K562 (cell line): Measurements from ENCODE around the gene SLFN14. TPM values are rescaled to one million over a fixed set of nuclear protein-coding genes. Genes with fewer than 3 reads are reported as not detected.

Source experiments
- BHLHE40 ChIP-seq: IDR thresholded peaks from 2 replicates; pipeline ENCODE4 v1.6.1; 2011; ENCODE audit warnings: low read length, improper control_type of control experiment
- CBX8 ChIP-seq: fragments of 200-600 bp; sonication (generic); IDR thresholded peaks from 2 replicates; pipeline ENCODE4 v1.6.1; 2012; ENCODE audit warnings: borderline replicate concordance, mixed run types, low read depth, mild to moderate bottlenecking, moderate library complexity, mixed read lengths, low read length, control low read depth, inconsistent platforms; ENCODE audit not compliant: poor library complexity, severe bottlenecking; ENCODE audit errors: extremely low read depth
- CTCF ChIP-seq, 3 experiments: IDR thresholded peaks in 2 of 3; conservative IDR thresholded peaks in 1 of 3; 2 replicates each; pipeline ENCODE4 v1.5.1; 2011 to 2012; ENCODE audit warnings: low read length in 3 of 3, mild to moderate bottlenecking in 3 of 3, control low read depth in 2 of 3, improper control_type of control experiment in 1 of 3, inconsistent platforms in 1 of 3, low read depth in 1 of 3, mixed read lengths in 1 of 3, moderate library complexity in 1 of 3; ENCODE audit not compliant: insufficient read depth in 2 of 3
- IFI16 ChIP-seq: fragments of 250-450 bp; sonication (Bioruptor Pico); IDR thresholded peaks from 2 replicates; pipeline ENCODE4 v2.1.2; 2022; ENCODE audit warnings: mild to moderate bottlenecking, inconsistent platforms
- JUND ChIP-seq, 2 experiments: IDR thresholded peaks; 2 replicates in 1 of 2; 3 replicates in 1 of 2; pipeline ENCODE4 v1.6.1; 2011; ENCODE audit warnings: borderline replicate concordance in 2 of 2, low read depth in 2 of 2, low read length in 2 of 2, improper control_type of control experiment in 1 of 2, missing biosample characterization in 1 of 2, missing genetic modification characterization in 1 of 2, missing genetic modification reagents in 1 of 2
- KLF6 ChIP-seq: fragments of 250-450 bp; sonication (Bioruptor Pico); IDR thresholded peaks from 2 replicates; pipeline ENCODE4 v1.4.0; 2020; ENCODE audit warnings: mild to moderate bottlenecking, moderate library complexity, borderline replicate concordance
- MEF2D ChIP-seq: conservative IDR thresholded peaks from 2 replicates; pipeline ENCODE4 v1.6.1; 2016; ENCODE audit warnings: low read depth, missing genetic modification characterization, missing compliant biosample characterization
- RAD51 ChIP-seq: fragments of 450-650 bp; IDR thresholded peaks from 2 replicates; pipeline ENCODE4 v1.7.1; 2016; ENCODE audit warnings: low read depth, mild to moderate bottlenecking, borderline replicate concordance
- SP1 ChIP-seq: sonication (generic); formaldehyde crosslinking; IDR thresholded peaks from 2 replicates; pipeline ENCODE4 v1.8.1; 2022; ENCODE audit warnings: mild to moderate bottlenecking, missing genetic modification reagents
- ZNF583 ChIP-seq: fragments of 250-450 bp; sonication (Bioruptor Pico); IDR thresholded peaks from 2 replicates; pipeline ENCODE4 v1.4.0; 2020
- ZNF586 ChIP-seq: fragments of 450-650 bp; formaldehyde crosslinking; conservative IDR thresholded peaks from 2 replicates; pipeline ENCODE4 v1.4.0; 2020; ENCODE audit warnings: mild to moderate bottlenecking, moderate library complexity
- polyA plus RNA-seq, 8 experiments: library from polyadenylated mRNA; depleted of rRNA in 4 of 8; stranded (reverse) in 5 of 8; unstranded in 3 of 8; fragments of >200 nt; fragmentation: Nextera tagmentation in 2 of 8; fragmentation: Illumina TruSeq in 1 of 8; extraction: Ambion mirVana in 2 of 8; extraction: Trizol in 1 of 8; gene quantifications; 2 replicates each; pipeline versions ENCODE4 v1.2.1 to v1.2.3, GENCODE V29; 2011 to 2014; ENCODE audit warnings: inconsistent platforms in 1 of 8, missing spikeins in 1 of 8
- total RNA-seq, 7 experiments: library from RNA; depleted of rRNA in 6 of 7; stranded (reverse); fragments of >200 nt in 6 of 7; fragmentation: Illumina TruSeq in 2 of 7; extraction: Trizol in 2 of 7; gene quantifications; 2 replicates each; pipeline versions ENCODE4 v1.2.1 to v1.2.3, GENCODE V29; 2011 to 2021; ENCODE audit warnings: low replicate concordance in 1 of 7
- TF ChIP-seq, protein P1 (sequence below), 2 experiments: fragments of 450-650 bp in 1 of 2; sonication (generic) in 1 of 2; formaldehyde crosslinking in 1 of 2; IDR thresholded peaks; 2 replicates each; pipeline versions ENCODE4 v1.7.1 to v1.9.0; 2016 to 2022; ENCODE audit warnings: inconsistent platforms in 1 of 2, mild to moderate bottlenecking in 1 of 2, missing genetic modification reagents in 1 of 2
- TF ChIP-seq, protein P2 (sequence below), 2 experiments: fragments of 450-650 bp; conservative IDR thresholded peaks; 2 replicates each; pipeline ENCODE4 v1.6.1; 2017; ENCODE audit warnings: mild to moderate bottlenecking in 2 of 2, moderate library complexity in 2 of 2

Gene SLFN14
- total and polyA plus RNA-seq, 9 of the 15 experiments (the other 6 are each of a cell fraction or from before 2014, with no cell fraction given) = 1.3 to 4.3 (median 3.1) TPM

- TF ChIP-seq CTCF (IDR thresholded peaks at IDR 0.05 in 2 of 3, conservative IDR thresholded peaks at IDR 0.05 in 1 of 3; ENCODE audit: insufficient read depth in 2 of 3, low read depth in 1 of 3, low read length in 3 of 3) (no peak), CBX8 (no peak), IFI16 (CRISPR knock-in tag) (no peak), RAD51 (no peak), JUND (IDR thresholded peaks at IDR 0.05; ENCODE audit: borderline replicate concordance, low read depth, low read length) (peak; percentile 73; the same call in 1 of the 2 replicates), JUND (tag; IDR thresholded peaks at IDR 0.05; ENCODE audit: borderline replicate concordance, low read depth, low read length) (peak; percentile 86), ZNF586 (CRISPR knock-in tag) (no peak), MEF2D (tag) (no peak), ZNF583 (CRISPR knock-in tag) (no peak), KLF6 (CRISPR knock-in tag) (no peak), SP1 (CRISPR knock-in tag) (no peak), BHLHE40 (peak; percentile 58)
- TF ChIP-seq, protein P1, sequence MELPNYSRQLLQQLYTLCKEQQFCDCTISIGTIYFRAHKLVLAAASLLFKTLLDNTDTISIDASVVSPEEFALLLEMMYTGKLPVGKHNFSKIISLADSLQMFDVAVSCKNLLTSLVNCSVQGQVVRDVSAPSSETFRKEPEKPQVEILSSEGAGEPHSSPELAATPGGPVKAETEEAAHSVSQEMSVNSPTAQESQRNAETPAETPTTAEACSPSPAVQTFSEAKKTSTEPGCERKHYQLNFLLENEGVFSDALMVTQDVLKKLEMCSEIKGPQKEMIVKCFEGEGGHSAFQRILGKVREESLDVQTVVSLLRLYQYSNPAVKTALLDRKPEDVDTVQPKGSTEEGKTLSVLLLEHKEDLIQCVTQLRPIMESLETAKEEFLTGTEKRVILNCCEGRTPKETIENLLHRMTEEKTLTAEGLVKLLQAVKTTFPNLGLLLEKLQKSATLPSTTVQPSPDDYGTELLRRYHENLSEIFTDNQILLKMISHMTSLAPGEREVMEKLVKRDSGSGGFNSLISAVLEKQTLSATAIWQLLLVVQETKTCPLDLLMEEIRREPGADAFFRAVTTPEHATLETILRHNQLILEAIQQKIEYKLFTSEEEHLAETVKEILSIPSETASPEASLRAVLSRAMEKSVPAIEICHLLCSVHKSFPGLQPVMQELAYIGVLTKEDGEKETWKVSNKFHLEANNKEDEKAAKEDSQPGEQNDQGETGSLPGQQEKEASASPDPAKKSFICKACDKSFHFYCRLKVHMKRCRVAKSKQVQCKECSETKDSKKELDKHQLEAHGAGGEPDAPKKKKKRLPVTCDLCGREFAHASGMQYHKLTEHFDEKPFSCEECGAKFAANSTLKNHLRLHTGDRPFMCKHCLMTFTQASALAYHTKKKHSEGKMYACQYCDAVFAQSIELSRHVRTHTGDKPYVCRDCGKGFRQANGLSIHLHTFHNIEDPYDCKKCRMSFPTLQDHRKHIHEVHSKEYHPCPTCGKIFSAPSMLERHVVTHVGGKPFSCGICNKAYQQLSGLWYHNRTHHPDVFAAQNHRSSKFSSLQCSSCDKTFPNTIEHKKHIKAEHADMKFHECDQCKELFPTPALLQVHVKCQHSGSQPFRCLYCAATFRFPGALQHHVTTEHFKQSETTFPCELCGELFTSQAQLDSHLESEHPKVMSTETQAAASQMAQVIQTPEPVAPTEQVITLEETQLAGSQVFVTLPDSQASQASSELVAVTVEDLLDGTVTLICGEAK (IDR thresholded peaks at IDR 0.05) = no peak
- TF ChIP-seq, protein P1 (CRISPR knock-in tag; IDR thresholded peaks at IDR 0.05) = no peak
- TF ChIP-seq, protein P2, sequence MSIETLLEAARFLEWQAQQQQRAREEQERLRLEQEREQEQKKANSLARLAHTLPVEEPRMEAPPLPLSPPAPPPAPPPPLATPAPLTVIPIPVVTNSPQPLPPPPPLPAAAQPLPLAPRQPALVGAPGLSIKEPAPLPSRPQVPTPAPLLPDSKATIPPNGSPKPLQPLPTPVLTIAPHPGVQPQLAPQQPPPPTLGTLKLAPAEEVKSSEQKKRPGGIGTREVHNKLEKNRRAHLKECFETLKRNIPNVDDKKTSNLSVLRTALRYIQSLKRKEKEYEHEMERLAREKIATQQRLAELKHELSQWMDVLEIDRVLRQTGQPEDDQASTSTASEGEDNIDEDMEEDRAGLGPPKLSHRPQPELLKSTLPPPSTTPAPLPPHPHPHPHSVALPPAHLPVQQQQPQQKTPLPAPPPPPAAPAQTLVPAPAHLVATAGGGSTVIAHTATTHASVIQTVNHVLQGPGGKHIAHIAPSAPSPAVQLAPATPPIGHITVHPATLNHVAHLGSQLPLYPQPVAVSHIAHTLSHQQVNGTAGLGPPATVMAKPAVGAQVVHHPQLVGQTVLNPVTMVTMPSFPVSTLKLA (conservative IDR thresholded peaks at IDR 0.05) = peak; percentile 31 to 61; a peak in 2 of 4 replicates
Observed at GRCh38 chr17:35588196-35588920, 27.7 kb upstream of the SLFN14 start (continued).
